Osteocyte (in vitro differentiated cells): Measurements from ENCODE around the gene ALDH1A2. TPM values are rescaled to one million over a fixed set of nuclear protein-coding genes. Genes with fewer than 3 reads are reported as not detected.

Experiments
- DNase-seq: peaks from one replicate; pipeline ENCODE4 v3.0.0; 2021; ENCODE audit warnings: mixed read lengths; ENCODE audit not compliant: unreplicated experiment; ENCODE audit errors: extremely low spot score
- H3K27ac Mint-ChIP-seq: one replicate; pipeline ENCODE4 v1.8.0; 2021; ENCODE audit warnings: mild to moderate bottlenecking, mixed read lengths; ENCODE audit not compliant: unreplicated experiment
- H3K27me3 Mint-ChIP-seq: one replicate; pipeline ENCODE4 v1.8.0; 2021; ENCODE audit warnings: mixed read lengths; ENCODE audit not compliant: unreplicated experiment
- H3K36me3 Mint-ChIP-seq: one replicate; pipeline ENCODE4 v1.8.0; 2021; ENCODE audit warnings: mixed read lengths; ENCODE audit not compliant: unreplicated experiment
- H3K4me1 Mint-ChIP-seq: one replicate; pipeline ENCODE4 v1.8.0; 2021; ENCODE audit warnings: mixed read lengths; ENCODE audit not compliant: unreplicated experiment
- H3K4me3 Mint-ChIP-seq: one replicate; pipeline ENCODE4 v1.8.0; 2021; ENCODE audit warnings: mild to moderate bottlenecking, moderate library complexity, mixed read lengths; ENCODE audit not compliant: unreplicated experiment
- H3K9me3 Mint-ChIP-seq: one replicate; pipeline ENCODE4 v1.8.0; 2021; ENCODE audit warnings: mixed read lengths; ENCODE audit not compliant: unreplicated experiment
- CTCF ChIP-seq: fragments of 200-600 bp; sonication (generic); IDR thresholded peaks from 2 replicates; pipeline ENCODE4 v1.5.0; 2021; ENCODE audit warnings: antibody characterized with exemption, mild to moderate bottlenecking, moderate library complexity
- total RNA-seq: library from RNA; stranded (reverse); gene quantifications from 2 replicates; pipeline ENCODE4 v1.2.1, GENCODE V29; 2021

ALDH1A2 gene
- total RNA-seq, 1 donor from 2014 or later: 0.48 TPM

- Mint-ChIP-seq H3K9me3 (no peaks in the 10 kb centered on the region), H3K27ac (no peak overlapping the region), H3K4me3 (no peak overlapping the region), H3K4me1 (no peaks in the 10 kb centered on the region), H3K36me3 (no peaks in the 10 kb centered on the region), H3K27me3 (peaks cover 89% of the 10 kb centered on the region)
- DNase-seq: no peak
- TF ChIP-seq CTCF: no peak
Measured at GRCh38 chr15:58058729-58059128, 6.8 kb downstream of the ALDH1A2 start.

- no peaks in the 10 kb centered on the region for H3K36me3 Mint-ChIP-seq
- no peak overlapping the region for H3K27ac Mint-ChIP-seq
- peaks cover 89% of the 10 kb centered on the region for H3K27me3 Mint-ChIP-seq
- H3K4me1 Mint-ChIP-seq: no peaks in the 10 kb centered on the region
- no peak for DNase-seq
- no peaks in the 10 kb centered on the region for H3K9me3 Mint-ChIP-seq
- no peak overlapping the region for H3K4me3 Mint-ChIP-seq
- TF ChIP-seq CTCF: no peak
Measured at GRCh38 chr15:58058073-58058472, 7.4 kb downstream of the ALDH1A2 start.

- TF ChIP-seq CTCF: no peak
- no peaks in the 10 kb centered on the region for H3K9me3 Mint-ChIP-seq
- H3K36me3 Mint-ChIP-seq: no peaks in the 10 kb centered on the region
- H3K4me3 Mint-ChIP-seq: no peak overlapping the region
- H3K27me3 Mint-ChIP-seq: peaks cover 89% of the 10 kb centered on the region
- no peak overlapping the region for H3K27ac Mint-ChIP-seq
- H3K4me1 Mint-ChIP-seq: no peaks in the 10 kb centered on the region
- no peak for DNase-seq
Measured at GRCh38 chr15:58057559-58057958, 8.0 kb downstream of the ALDH1A2 start.

- Mint-ChIP-seq H3K36me3 (no peaks in the 10 kb centered on the region), H3K27me3 (peaks cover 87% of the 10 kb centered on the region), H3K4me1 (no peaks in the 10 kb centered on the region), H3K4me3 (no peak overlapping the region), H3K27ac (no peak overlapping the region), H3K9me3 (no peaks in the 10 kb centered on the region)
- peak; percentile 34 for TF ChIP-seq CTCF
- no peak for DNase-seq
Measured at GRCh38 chr15:58056015-58056414, 9.5 kb downstream of the ALDH1A2 start.

- H3K27ac Mint-ChIP-seq: no peak overlapping the region
- H3K4me1 Mint-ChIP-seq: no peaks in the 10 kb centered on the region
- no peak for DNase-seq
- H3K36me3 Mint-ChIP-seq: no peaks in the 10 kb centered on the region
- no peak for TF ChIP-seq CTCF
- peaks cover 84% of the 10 kb centered on the region for H3K27me3 Mint-ChIP-seq
- no peak overlapping the region for H3K4me3 Mint-ChIP-seq
- no peaks in the 10 kb centered on the region for H3K9me3 Mint-ChIP-seq
Measured at GRCh38 chr15:58053315-58054153, 12.0 kb downstream of the ALDH1A2 start.
